ENCODE data around the gene CYP24A1. TPM values are rescaled to one million over a fixed set of nuclear protein-coding genes. Genes with fewer than 3 reads are reported as not detected.

Gene CYP24A1
- total RNA-seq, 2 donors from 2014 or later = not detected

- DNase-seq (ENCODE audit: low spot score) = no peak
- intact Hi-C loops (cut with DNase I) = loop anchor here (10.0 kb wide), 1 partner anchor 111 kb away; no protein-coding TSS in a partner anchor
Observed at GRCh38 chr20:54205450-54205849, 31.7 kb upstream of the CYP24A1 start.

GRCh38 chr20:54204481-54204880 lies 30.7 kb upstream of the CYP24A1 start:
- no peak for DNase-seq (ENCODE audit: low spot score)
- intact Hi-C loops (cut with DNase I) = loop anchor here (10.0 kb wide), 1 partner anchor 110 kb away; no protein-coding TSS in a partner anchor

- DNase-seq (ENCODE audit: low spot score) = no peak
- intact Hi-C loops (cut with DNase I) = loop anchor here (10.0 kb wide), 1 partner anchor 109 kb away; no protein-coding TSS in a partner anchor
Observed at GRCh38 chr20:54204063-54204462, 30.3 kb upstream of the CYP24A1 start.

- intact Hi-C loops (cut with DNase I) = loop anchor here (10.0 kb wide), 1 partner anchor 108 kb away; no protein-coding TSS in a partner anchor
- DNase-seq (ENCODE audit: low spot score) = no peak
Observed at GRCh38 chr20:54203281-54203680, 29.5 kb upstream of the CYP24A1 start.

GRCh38 chr20:54201268-54201846 lies 27.6 kb upstream of the CYP24A1 start:
- no peak for DNase-seq (ENCODE audit: low spot score)
- intact Hi-C loops (cut with DNase I) = loop anchor here (10.0 kb wide), 1 partner anchor 107 kb away; no protein-coding TSS in a partner anchor

GRCh38 chr20:54200487-54201267 lies 26.9 kb upstream of the CYP24A1 start:
- DNase-seq (ENCODE audit: low spot score) = no peak

GRCh38 chr20:54199721-54200176 lies 26.0 kb upstream of the CYP24A1 start:
- peak; percentile 92 for DNase-seq (ENCODE audit: low spot score)
- intact Hi-C loops (cut with DNase I) = loop anchor here (10.0 kb wide), 1 partner anchor 105 kb away; no protein-coding TSS in a partner anchor

More at GRCh38 chr20:54200487-54201267, 26.9 kb upstream of the CYP24A1 start:
- intact Hi-C loops (cut with DNase I) = loop anchor here (10.0 kb wide), 1 partner anchor 106 kb away; no protein-coding TSS in a partner anchor

GRCh38 chr20:54199283-54199682 lies 25.5 kb upstream of the CYP24A1 start:
- DNase-seq (ENCODE audit: low spot score) = no peak
- intact Hi-C loops (cut with DNase I) = no loop called here

GRCh38 chr20:54197621-54198604 lies 24.1 kb upstream of the CYP24A1 start:
- no peak for DNase-seq (ENCODE audit: low spot score)
- intact Hi-C loops (cut with DNase I) = no loop called here

GRCh38 chr20:54195483-54196472 lies 22.0 kb upstream of the CYP24A1 start:
- no peak for DNase-seq (ENCODE audit: low spot score)
- intact Hi-C loops (cut with DNase I) = no loop called here

GRCh38 chr20:54194724-54195438 lies 21.1 kb upstream of the CYP24A1 start:
- intact Hi-C loops (cut with DNase I) = no loop called here
- no peak for DNase-seq (ENCODE audit: low spot score)

- no peak for DNase-seq (ENCODE audit: low spot score)
- intact Hi-C loops (cut with DNase I) = no loop called here
Observed at GRCh38 chr20:54193817-54194216, 20.0 kb upstream of the CYP24A1 start.

GRCh38 chr20:54190217-54190616 lies 16.4 kb upstream of the CYP24A1 start:
- no peak for DNase-seq (ENCODE audit: low spot score)
- intact Hi-C loops (cut with DNase I) = no loop called here

GRCh38 chr20:54189630-54190029 lies 15.8 kb upstream of the CYP24A1 start:
- intact Hi-C loops (cut with DNase I) = loop anchor here in 1 of 2 donors (5.0 kb wide), 1 partner anchor 82 kb away; no protein-coding TSS in a partner anchor
- DNase-seq (ENCODE audit: low spot score) = no peak

GRCh38 chr20:54188132-54188849 lies 14.5 kb upstream of the CYP24A1 start:
- DNase-seq (ENCODE audit: low spot score) = no peak
- intact Hi-C loops (cut with DNase I) = loop anchor here in 1 of 2 donors (5.0 kb wide), 1 partner anchor 81 kb away; no protein-coding TSS in a partner anchor

GRCh38 chr20:54184904-54185626 lies 11.3 kb upstream of the CYP24A1 start:
- intact Hi-C loops (cut with DNase I) = loop anchor here in 1 of 2 donors (5.0 kb wide), 1 partner anchor 78 kb away; no protein-coding TSS in a partner anchor
- no peak for DNase-seq (ENCODE audit: low spot score)

All from posterior vena cava (tissue), 2 donors.